Astrocyte of the spinal cord (primary cell): ENCODE data around the gene UST.

Source experiments
- DNase-seq: peaks from one replicate; pipeline ENCODE4 v3.0.0; 2011; ENCODE audit warnings: low read depth, low spot score
- H3K4me3 ChIP-seq: 2 replicates; pipeline ENCODE4 v1.5.1; 2011; ENCODE audit warnings: low read depth, mild to moderate bottlenecking, low read length, moderate library complexity
- in situ Hi-C: cut with HindIII; loops from 2 replicates; pipeline ENCODE4 v1.10.0; 2017; ENCODE audit warnings: low sequenced_read_pairs
- TF ChIP-seq, protein P1 (sequence below): IDR thresholded peaks from 2 replicates; pipeline ENCODE4 v1.5.1; 2012; ENCODE audit warnings: low read depth, mild to moderate bottlenecking, low read length, inconsistent platforms

Gene UST

DNA sequence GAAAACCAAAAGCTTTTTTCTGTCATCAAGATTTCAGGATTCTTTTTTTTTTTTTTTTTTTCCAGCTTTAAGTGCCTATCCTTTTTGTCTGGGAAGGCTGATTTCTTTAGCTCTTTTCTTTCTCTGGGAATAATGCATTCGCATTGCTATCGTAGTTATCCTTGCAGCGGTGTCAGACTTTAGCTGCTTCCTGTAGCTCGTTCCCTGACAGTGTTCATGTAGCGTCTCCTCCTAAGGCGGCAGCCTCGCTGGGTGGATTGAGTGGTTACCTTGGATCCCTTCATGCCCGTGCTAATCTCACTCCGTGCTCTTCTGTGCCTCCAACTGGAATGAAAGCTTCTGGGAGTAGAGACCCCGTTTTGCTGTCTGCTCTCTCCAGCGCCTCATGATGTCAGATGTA lies 43.1 kb downstream of the UST start:
- no peak overlapping the region for H3K4me3 ChIP-seq
- in situ Hi-C loops = no loop called here
- DNase-seq = no peak
- TF ChIP-seq, protein P1, sequence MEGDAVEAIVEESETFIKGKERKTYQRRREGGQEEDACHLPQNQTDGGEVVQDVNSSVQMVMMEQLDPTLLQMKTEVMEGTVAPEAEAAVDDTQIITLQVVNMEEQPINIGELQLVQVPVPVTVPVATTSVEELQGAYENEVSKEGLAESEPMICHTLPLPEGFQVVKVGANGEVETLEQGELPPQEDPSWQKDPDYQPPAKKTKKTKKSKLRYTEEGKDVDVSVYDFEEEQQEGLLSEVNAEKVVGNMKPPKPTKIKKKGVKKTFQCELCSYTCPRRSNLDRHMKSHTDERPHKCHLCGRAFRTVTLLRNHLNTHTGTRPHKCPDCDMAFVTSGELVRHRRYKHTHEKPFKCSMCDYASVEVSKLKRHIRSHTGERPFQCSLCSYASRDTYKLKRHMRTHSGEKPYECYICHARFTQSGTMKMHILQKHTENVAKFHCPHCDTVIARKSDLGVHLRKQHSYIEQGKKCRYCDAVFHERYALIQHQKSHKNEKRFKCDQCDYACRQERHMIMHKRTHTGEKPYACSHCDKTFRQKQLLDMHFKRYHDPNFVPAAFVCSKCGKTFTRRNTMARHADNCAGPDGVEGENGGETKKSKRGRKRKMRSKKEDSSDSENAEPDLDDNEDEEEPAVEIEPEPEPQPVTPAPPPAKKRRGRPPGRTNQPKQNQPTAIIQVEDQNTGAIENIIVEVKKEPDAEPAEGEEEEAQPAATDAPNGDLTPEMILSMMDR = no peak

DNA sequence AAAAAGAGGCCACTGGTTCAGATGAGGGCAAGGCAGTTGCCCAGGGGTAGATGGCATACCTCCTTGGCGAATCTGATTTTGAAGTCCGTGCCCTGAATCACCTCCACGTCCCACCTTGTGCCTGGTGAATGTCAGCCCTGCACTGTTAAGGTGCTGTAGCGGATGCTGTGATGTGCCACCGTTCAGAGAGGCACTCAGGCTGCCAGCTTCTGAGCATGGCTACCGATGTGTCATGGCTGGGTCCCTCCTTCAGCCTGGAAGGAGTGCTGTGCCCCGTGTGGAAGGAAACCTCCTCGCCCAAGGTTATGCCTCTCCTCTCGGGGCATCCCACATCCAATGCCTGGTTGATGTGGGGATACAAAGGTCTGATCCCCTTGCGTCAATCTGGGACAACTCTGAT lies 43.6 kb downstream of the UST start:
- in situ Hi-C loops = no loop called here
- TF ChIP-seq, protein P1 = no peak
- no peak for DNase-seq
- no peak overlapping the region for H3K4me3 ChIP-seq

DNA sequence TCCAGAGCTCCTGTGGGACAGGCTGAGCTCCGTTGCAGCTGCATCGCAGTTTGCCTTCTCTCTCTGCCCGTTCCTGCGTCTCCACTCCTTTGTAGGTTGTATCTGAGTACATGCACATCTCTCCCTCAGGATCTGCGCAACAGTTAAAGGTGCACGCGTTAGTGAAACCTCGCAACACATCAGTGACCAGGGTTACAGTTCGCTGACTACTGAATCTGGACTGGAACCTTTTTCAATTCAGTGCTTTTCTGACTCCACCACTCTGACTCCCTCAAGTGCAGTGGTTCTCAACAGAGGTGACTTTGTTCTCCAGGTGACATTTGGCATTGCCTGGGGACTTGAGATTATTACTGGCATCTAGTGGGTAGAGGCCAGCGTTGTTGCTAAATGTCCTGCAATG lies 44.0 kb downstream of the UST start:
- no peak overlapping the region for H3K4me3 ChIP-seq
- no peak for DNase-seq
- in situ Hi-C loops = no loop called here
- TF ChIP-seq, protein P1 = no peak

DNA sequence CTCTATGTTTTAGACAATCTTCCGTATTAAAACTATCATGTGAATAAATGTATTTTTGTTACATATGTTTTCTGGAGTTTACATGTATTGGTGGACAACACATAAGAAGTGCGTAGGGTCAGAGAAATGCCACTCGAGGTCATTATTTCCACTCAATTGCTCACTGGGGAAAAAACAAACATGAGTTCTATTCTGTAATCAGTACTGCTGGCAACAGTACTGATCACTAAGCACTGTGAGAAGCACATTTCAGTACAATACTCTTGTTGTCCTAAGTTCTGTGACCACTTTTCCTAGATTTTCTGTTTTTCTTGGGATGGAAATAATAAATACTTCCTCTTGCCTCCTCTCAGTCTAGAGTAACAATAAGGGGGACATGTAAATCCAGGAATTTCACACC lies 44.5 kb downstream of the UST start:
- TF ChIP-seq, protein P1 = no peak
- in situ Hi-C loops = no loop called here
- H3K4me3 ChIP-seq = no peak overlapping the region
- DNase-seq = no peak

DNA sequence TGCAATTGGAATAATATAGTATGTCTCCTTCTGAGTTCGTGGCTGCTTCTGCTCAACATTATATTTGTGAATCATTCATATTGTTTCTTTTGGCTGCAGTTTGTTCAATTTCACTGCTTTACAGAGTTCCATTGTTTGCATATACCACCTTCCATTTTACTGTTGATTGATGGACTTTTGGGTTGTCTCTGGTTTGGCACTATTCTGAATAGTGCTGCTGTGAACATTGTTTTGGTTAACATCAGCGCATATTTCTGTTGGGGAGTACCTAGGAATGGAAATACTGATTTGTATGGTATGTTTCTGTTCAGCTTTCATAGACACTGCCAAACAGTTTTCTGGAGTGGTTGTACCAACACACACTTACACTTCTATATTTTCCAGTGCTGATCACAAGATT lies 46.9 kb downstream of the UST start:
- in situ Hi-C loops = no loop called here
- peak; percentile 65 for DNase-seq
- H3K4me3 ChIP-seq = no peak overlapping the region
- TF ChIP-seq, protein P1 = no peak

DNA sequence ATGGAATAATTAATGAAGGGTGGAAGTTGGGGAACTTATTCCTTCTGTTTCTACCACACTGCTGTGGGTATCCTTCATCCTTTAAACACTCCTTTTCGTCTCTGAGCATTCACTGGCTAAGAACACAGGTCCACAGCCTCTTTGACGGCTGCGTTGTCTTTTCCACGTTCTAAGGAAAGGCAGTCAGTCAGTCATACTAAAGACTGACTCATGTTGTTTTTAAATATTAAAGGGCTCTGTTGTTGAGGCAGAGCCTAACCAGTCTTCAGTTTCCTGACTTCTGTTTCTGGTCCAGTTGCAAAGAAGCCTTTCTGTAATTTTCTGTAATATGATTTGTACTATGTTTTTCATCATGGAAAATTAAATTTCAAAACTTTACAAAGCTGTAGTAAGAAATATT lies 48.0 kb downstream of the UST start:
- H3K4me3 ChIP-seq = no peak overlapping the region
- in situ Hi-C loops = no loop called here
- no peak for DNase-seq
- TF ChIP-seq, protein P1 = no peak

DNA sequence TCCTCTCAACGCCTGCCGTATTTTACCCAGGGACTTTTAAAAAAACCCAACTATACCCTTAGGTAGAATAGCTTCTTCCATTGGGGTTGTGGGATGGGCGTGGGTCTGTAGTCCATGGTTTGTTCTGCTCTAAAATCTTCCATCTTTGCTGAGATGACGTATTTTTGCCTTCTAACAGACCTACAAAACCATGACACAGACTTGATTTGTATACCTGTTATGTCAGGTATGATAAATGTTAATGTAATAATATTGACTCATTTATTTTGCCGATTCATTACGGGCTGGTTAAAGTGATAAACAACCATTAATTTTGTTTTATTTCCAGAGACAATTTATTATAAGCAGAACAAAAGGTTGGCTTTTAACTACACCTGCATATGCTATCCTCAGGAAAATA lies 48.7 kb downstream of the UST start:
- no peak for DNase-seq
- TF ChIP-seq, protein P1 = no peak
- in situ Hi-C loops = no loop called here
- H3K4me3 ChIP-seq = no peak overlapping the region
